K562 (cell line): Measurements from ENCODE around the gene CRAT. TPM values are rescaled to one million over a fixed set of nuclear protein-coding genes. Genes with fewer than 3 reads are reported as not detected.

Experiments
- CREB3L1 ChIP-seq: fragments of 450-650 bp; IDR thresholded peaks from 2 replicates; pipeline ENCODE4 v1.6.1; 2014; ENCODE audit warnings: low read depth, mild to moderate bottlenecking, moderate library complexity, borderline replicate concordance
- GATAD2A ChIP-seq: fragments of 450-650 bp; IDR thresholded peaks from 2 replicates; pipeline ENCODE4 v1.6.1; 2017
- HOMEZ ChIP-seq: fragments of 250-450 bp; sonication (Bioruptor Pico); IDR thresholded peaks from 2 replicates; pipeline ENCODE4 v1.4.0; 2020; ENCODE audit warnings: mild to moderate bottlenecking, moderate library complexity
- JUNB ChIP-seq: fragments of 450-650 bp; formaldehyde crosslinking; conservative IDR thresholded peaks from 2 replicates; pipeline ENCODE4 v1.4.0; 2020; ENCODE audit warnings: mild to moderate bottlenecking
- MEF2D ChIP-seq: conservative IDR thresholded peaks from 2 replicates; pipeline ENCODE4 v1.6.1; 2016; ENCODE audit warnings: low read depth, missing genetic modification characterization, missing compliant biosample characterization
- MTA3 ChIP-seq: fragments of 450-650 bp; formaldehyde crosslinking; IDR thresholded peaks from 2 replicates; pipeline ENCODE4 v1.6.1; 2017; ENCODE audit warnings: mild to moderate bottlenecking, borderline replicate concordance
- NR2C1 ChIP-seq, 2 experiments: fragments of 450-650 bp; IDR thresholded peaks; 2 replicates each; pipeline ENCODE4 v1.6.1; 2017; ENCODE audit warnings: mild to moderate bottlenecking in 2 of 2, antibody characterized with exemption in 1 of 2, inconsistent platforms in 1 of 2, missing compliant biosample characterization in 1 of 2, missing genetic modification characterization in 1 of 2
- NUFIP1 ChIP-seq: fragments of 450-650 bp; IDR thresholded peaks from 2 replicates; pipeline ENCODE4 v1.6.1; 2018; ENCODE audit not compliant: partially characterized antibody
- PHF21A ChIP-seq: fragments of 450-650 bp; IDR thresholded peaks from 2 replicates; pipeline ENCODE4 v1.6.1; 2017; ENCODE audit warnings: low read depth, borderline replicate concordance
- PHTF2 ChIP-seq: fragments of 250-450 bp; sonication (Bioruptor Pico); IDR thresholded peaks from 2 replicates; pipeline ENCODE4 v1.5.0; 2021; ENCODE audit warnings: mild to moderate bottlenecking
- STAT5A ChIP-seq: IDR thresholded peaks from 2 replicates; pipeline ENCODE4 v1.6.1; 2012; ENCODE audit warnings: low read length, inconsistent platforms, borderline replicate concordance
- ZC3H11A ChIP-seq: IDR thresholded peaks from 2 replicates; pipeline ENCODE4 v1.6.1; 2012; ENCODE audit warnings: low read depth, low read length, improper control_type of control experiment
- ZC3H8 ChIP-seq: fragments of 450-650 bp; IDR thresholded peaks from 2 replicates; pipeline ENCODE4 v1.6.1; 2017
- ZNF277 ChIP-seq: fragments of 250-450 bp; sonication (Bioruptor Pico); IDR thresholded peaks from 2 replicates; pipeline ENCODE4 v1.8.0; 2022; ENCODE audit warnings: inconsistent platforms, mild to moderate bottlenecking, moderate library complexity, borderline replicate concordance
- ZNF431 ChIP-seq: sonication (generic); formaldehyde crosslinking; IDR thresholded peaks from 2 replicates; pipeline ENCODE4 v1.8.0; 2022; ENCODE audit warnings: mild to moderate bottlenecking, missing genetic modification reagents
- ZNF583 ChIP-seq: fragments of 250-450 bp; sonication (Bioruptor Pico); IDR thresholded peaks from 2 replicates; pipeline ENCODE4 v1.4.0; 2020
- ZNF785 ChIP-seq: fragments of 250-450 bp; sonication (Bioruptor Pico); IDR thresholded peaks from 2 replicates; pipeline ENCODE4 v1.4.0; 2020; ENCODE audit warnings: mild to moderate bottlenecking
- polyA plus RNA-seq, 8 experiments: library from polyadenylated mRNA; depleted of rRNA in 4 of 8; stranded (reverse) in 5 of 8; unstranded in 3 of 8; fragments of >200 nt; fragmentation: Nextera tagmentation in 2 of 8; fragmentation: Illumina TruSeq in 1 of 8; extraction: Ambion mirVana in 2 of 8; extraction: Trizol in 1 of 8; gene quantifications; 2 replicates each; pipeline versions ENCODE4 v1.2.1 to v1.2.3, GENCODE V29; 2011 to 2014; ENCODE audit warnings: inconsistent platforms in 1 of 8, missing spikeins in 1 of 8
- total RNA-seq, 7 experiments: library from RNA; depleted of rRNA in 6 of 7; stranded (reverse); fragments of >200 nt in 6 of 7; fragmentation: Illumina TruSeq in 2 of 7; extraction: Trizol in 2 of 7; gene quantifications; 2 replicates each; pipeline versions ENCODE4 v1.2.1 to v1.2.3, GENCODE V29; 2011 to 2021; ENCODE audit warnings: low replicate concordance in 1 of 7
- TF ChIP-seq, protein P1 (sequence below): fragments of 250-450 bp; sonication (Bioruptor Pico); IDR thresholded peaks from 2 replicates; pipeline ENCODE4 v1.9.0; 2021; ENCODE audit warnings: mild to moderate bottlenecking, inconsistent platforms
- TF ChIP-seq, protein P2 (sequence below): fragments of 450-650 bp; IDR thresholded peaks from one replicate; pipeline ENCODE4 v1.6.1; 2018; ENCODE audit warnings: mild to moderate bottlenecking, moderate library complexity; ENCODE audit not compliant: partially characterized antibody

CRAT gene
- total and polyA plus RNA-seq, 9 of the 15 experiments (the other 6 are each of a cell fraction or from before 2014, with no cell fraction given), result 0.20 to 13.8 (median 5.4) TPM

DNA sequence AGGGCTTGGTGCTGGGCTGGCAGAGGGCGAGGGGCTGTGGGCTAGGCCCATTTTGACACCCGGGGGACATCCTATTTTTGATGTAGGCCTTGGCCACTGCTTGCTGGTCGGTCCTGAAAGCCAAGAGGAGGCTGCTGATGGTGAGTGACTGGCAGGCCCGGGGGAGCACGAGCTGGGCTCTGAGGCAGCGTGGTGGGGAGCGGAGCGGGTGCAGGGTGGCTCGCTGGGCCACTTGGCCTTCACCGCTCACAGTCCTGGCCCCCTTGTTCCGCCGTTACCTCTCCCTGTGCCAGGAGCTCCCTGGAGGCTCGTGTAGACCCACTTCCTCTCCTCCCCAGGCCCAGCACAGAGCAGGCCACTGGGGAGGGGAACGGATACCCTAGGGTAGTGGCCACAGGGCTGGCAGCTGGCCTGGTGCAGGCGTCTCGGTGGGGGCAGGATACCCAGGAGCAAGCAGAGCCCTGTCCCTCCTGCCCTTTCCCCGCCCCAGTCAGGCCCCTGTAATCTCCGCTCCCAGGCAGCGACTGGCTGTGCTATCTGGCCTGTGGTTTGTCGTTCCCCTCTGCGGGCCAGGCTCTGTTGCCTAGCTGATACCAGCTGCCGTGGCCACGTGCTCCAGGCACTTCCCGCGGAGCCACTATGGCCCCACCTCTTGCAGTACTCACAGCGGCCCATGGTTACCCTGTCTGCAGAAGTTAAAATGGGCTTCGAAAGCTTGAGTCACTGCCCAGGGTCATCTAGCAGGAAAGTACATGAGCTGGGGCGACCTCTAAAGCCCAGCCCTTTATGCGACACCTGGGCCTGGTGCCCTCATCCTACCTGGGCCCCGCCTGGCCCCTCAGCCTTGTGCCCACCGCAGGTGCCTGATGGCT, 41.4 kb downstream of the CRAT start (continued):
- TF ChIP-seq ZNF431 (CRISPR knock-in tag) (peak; percentile 65; the same call in 1 of the 2 replicates), HOMEZ (CRISPR knock-in tag) (no peak), ZNF277 (CRISPR knock-in tag) (no peak), ZC3H8 (no peak), MEF2D (tag) (peak; percentile 86), ZNF583 (peak; percentile 68), MTA3 (peak; percentile 92), GATAD2A (0 out of 2 replicates have a peak, but pooled peaks have one; percentile 18), NR2C1 (IDR thresholded peaks at IDR 0.05) (peak; percentile 49; the same call in 1 of the 2 replicates), NR2C1 (tag; IDR thresholded peaks at IDR 0.05) (peak; percentile 77), JUNB (CRISPR knock-in tag) (no peak), CREB3L1 (no peak), PHTF2 (CRISPR knock-in tag) (no peak), ZNF785 (no peak), PHF21A (peak; percentile 85), NUFIP1 (peak; percentile 82), STAT5A (peak; percentile 97), ZC3H11A (no peak)
- TF ChIP-seq, protein P1, sequence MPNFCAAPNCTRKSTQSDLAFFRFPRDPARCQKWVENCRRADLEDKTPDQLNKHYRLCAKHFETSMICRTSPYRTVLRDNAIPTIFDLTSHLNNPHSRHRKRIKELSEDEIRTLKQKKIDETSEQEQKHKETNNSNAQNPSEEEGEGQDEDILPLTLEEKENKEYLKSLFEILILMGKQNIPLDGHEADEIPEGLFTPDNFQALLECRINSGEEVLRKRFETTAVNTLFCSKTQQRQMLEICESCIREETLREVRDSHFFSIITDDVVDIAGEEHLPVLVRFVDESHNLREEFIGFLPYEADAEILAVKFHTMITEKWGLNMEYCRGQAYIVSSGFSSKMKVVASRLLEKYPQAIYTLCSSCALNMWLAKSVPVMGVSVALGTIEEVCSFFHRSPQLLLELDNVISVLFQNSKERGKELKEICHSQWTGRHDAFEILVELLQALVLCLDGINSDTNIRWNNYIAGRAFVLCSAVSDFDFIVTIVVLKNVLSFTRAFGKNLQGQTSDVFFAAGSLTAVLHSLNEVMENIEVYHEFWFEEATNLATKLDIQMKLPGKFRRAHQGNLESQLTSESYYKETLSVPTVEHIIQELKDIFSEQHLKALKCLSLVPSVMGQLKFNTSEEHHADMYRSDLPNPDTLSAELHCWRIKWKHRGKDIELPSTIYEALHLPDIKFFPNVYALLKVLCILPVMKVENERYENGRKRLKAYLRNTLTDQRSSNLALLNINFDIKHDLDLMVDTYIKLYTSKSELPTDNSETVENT, result peak; percentile 58; the same call in 1 of the 2 replicates
- TF ChIP-seq, protein P2, sequence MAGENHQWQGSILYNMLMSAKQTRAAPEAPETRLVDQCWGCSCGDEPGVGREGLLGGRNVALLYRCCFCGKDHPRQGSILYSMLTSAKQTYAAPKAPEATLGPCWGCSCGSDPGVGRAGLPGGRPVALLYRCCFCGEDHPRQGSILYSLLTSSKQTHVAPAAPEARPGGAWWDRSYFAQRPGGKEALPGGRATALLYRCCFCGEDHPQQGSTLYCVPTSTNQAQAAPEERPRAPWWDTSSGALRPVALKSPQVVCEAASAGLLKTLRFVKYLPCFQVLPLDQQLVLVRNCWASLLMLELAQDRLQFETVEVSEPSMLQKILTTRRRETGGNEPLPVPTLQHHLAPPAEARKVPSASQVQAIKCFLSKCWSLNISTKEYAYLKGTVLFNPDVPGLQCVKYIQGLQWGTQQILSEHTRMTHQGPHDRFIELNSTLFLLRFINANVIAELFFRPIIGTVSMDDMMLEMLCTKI, result no peak
